ENCODE measurements around the gene CAPN12. TPM values are rescaled to one million over a fixed set of nuclear protein-coding genes. Genes with fewer than 3 reads are reported as not detected.
"Not testable (repeated sequence)": the region's sequence is repeated elsewhere in the genome, so short reads cannot be mapped to it uniquely, and the experiment has no call there.

The CAPN12 gene
- total and polyA plus RNA-seq, 12 donors, result 0.15 to 3.6 (median 0.63) TPM

GRCh38 chr19:38759590-38760003, 15.3 kb upstream of the CAPN12 start:
- no peak for ATAC-seq
- no peak overlapping the region for H3K27ac ChIP-seq
- H3K36me3 ChIP-seq, result no peaks in the 10 kb centered on the region
- no peak for TF ChIP-seq CTCF (IDR thresholded peaks at IDR 0.05)
- H3K9me3 ChIP-seq, result peaks cover 0 to 9% (median 0%) of the 10 kb centered on the region in 11 donors
- DNase-seq, result no peak
- 68 to 80% methylated on average over 10 of the region's 10 CpGs for WGBS, 2 donors
- H3K4me1 ChIP-seq, result no peaks in the 10 kb centered on the region
- intact Hi-C loops (cut with DNase I), result no loop called here
- no peaks in the 10 kb centered on the region for H3K27me3 ChIP-seq
- no peak overlapping the region for H3K4me3 ChIP-seq

- ATAC-seq; H3K9me3 ChIP-seq; H3K4me1 ChIP-seq; intact Hi-C loops (cut with DNase I); H3K27ac ChIP-seq; DNase-seq; H3K36me3 ChIP-seq; H3K27me3 ChIP-seq; H3K4me3 ChIP-seq: not testable (repeated sequence)
- 80 to 100% methylated on average over 1 to 2 of the region's 2 CpGs for WGBS, 2 donors
Observed at GRCh38 chr19:38754196-38754595, 9.9 kb upstream of the CAPN12 start.

GRCh38 chr19:38753783-38754182, 9.5 kb upstream of the CAPN12 start:
- H3K9me3 ChIP-seq; ATAC-seq; H3K4me3 ChIP-seq; DNase-seq; H3K27me3 ChIP-seq; intact Hi-C loops (cut with DNase I); H3K4me1 ChIP-seq; H3K36me3 ChIP-seq: not testable (repeated sequence)
- 79 to 80% methylated on average over 3 of the region's 3 CpGs for WGBS, 2 donors
- H3K27ac ChIP-seq, result peak overlapping the region in 2 of 10 donors; percentile 44 to 70

- H3K27me3 ChIP-seq, result no peaks in the 10 kb centered on the region
- no peaks in the 10 kb centered on the region for H3K4me1 ChIP-seq
- DNase-seq (no peak), ATAC-seq (no peak)
- no peak overlapping the region for H3K27ac ChIP-seq
- H3K9me3 ChIP-seq, result no peaks in the 10 kb centered on the region
- H3K36me3 ChIP-seq, result no peaks in the 10 kb centered on the region
- H3K4me3 ChIP-seq, result no peak overlapping the region
- intact Hi-C loops (cut with DNase I), result no loop called here
- 82 to 83% methylated on average over 7 of the region's 7 CpGs for WGBS, 2 donors
- no peak for TF ChIP-seq CTCF (IDR thresholded peaks at IDR 0.05)
Observed at GRCh38 chr19:38745316-38745715, 1.0 kb upstream of the CAPN12 start.

GRCh38 chr19:38744874-38745273, 600 bp upstream of the CAPN12 start:
- H3K4me1 ChIP-seq, result no peaks in the 10 kb centered on the region
- 90 to 94% methylated on average over 6 of the region's 6 CpGs for WGBS, 2 donors
- intact Hi-C loops (cut with DNase I), result no loop called here
- H3K27me3 ChIP-seq, result no peaks in the 10 kb centered on the region
- no peak for ATAC-seq
- no peaks in the 10 kb centered on the region for H3K36me3 ChIP-seq
- DNase-seq, result no peak
- H3K27ac ChIP-seq, result no peak overlapping the region
- H3K9me3 ChIP-seq, result no peaks in the 10 kb centered on the region
- TF ChIP-seq CTCF (IDR thresholded peaks at IDR 0.05), result no peak
- H3K4me3 ChIP-seq, result no peak overlapping the region

Data from heart right ventricle (tissue), 16 donors.